ENCODE measurements around the gene ASCC1. TPM values are rescaled to one million over a fixed set of nuclear protein-coding genes. Genes with fewer than 3 reads are reported as not detected.

ASCC1 gene
- total and polyA plus RNA-seq, 5 donors from 2014 or later = 20.5 to 28.8 (median 26.0) TPM

DNA sequence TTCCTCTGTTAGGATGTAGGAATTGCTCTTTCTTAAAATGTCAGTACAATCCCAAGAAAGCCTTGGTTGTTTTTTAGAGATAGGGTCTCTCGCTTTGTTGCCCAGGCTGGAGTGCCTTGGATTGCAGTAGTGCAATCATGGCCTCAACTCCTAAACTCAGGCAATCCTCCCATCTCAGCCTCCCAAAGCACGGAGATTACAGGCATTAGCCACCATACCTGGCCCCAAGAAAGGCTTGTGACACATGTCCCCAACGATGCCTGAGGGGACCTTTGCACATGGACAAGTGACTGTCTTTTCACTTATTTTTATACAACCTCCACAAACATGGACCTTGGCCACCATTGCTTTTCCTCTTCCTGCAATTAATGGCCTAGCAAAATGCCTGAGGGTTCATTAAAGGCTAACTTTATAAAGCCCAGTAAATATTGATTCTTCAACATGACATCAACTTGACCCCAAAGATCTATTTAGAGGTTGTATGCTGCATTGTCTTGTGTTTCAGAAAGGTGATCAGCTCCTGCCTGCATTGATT, 117.7 kb downstream of the ASCC1 start:
- H3K4me3 ChIP-seq (ENCODE audit: low read depth, low read length) = no peak overlapping the region
- Mint-ChIP-seq H3K27me3 (no peaks in the 10 kb centered on the region), H3K27ac (no peak overlapping the region), H3K9me3 (no peaks in the 10 kb centered on the region), H3K36me3 (peaks cover 44% of the 10 kb centered on the region), H3K4me3 (no peak overlapping the region), H3K4me1 (peaks cover 15 to 45% (median 35%) of the 10 kb centered on the region in 4 donors)
- H3K4me1 ChIP-seq (ENCODE audit: control insufficient read depth, insufficient read depth, low read length, poor library complexity, severe bottlenecking) = no peaks in the 10 kb centered on the region
- DNase-seq (no peak), ATAC-seq (ENCODE audit: low read depth in 2 of 2) (no peak)
- no peaks in the 10 kb centered on the region for H3K9me3 ChIP-seq (ENCODE audit: control insufficient read depth in 2 of 2, low read length in 2 of 2)
- H3K27me3 ChIP-seq (ENCODE audit: control insufficient read depth, insufficient read depth, low read length) = no peaks in the 10 kb centered on the region
- H3K36me3 ChIP-seq (ENCODE audit: control insufficient read depth, insufficient read depth, low read length) = peaks cover 13% of the 10 kb centered on the region
- H3K27ac ChIP-seq (ENCODE audit: insufficient read depth, low read length, poor library complexity, severe bottlenecking) = no peak overlapping the region

DNA sequence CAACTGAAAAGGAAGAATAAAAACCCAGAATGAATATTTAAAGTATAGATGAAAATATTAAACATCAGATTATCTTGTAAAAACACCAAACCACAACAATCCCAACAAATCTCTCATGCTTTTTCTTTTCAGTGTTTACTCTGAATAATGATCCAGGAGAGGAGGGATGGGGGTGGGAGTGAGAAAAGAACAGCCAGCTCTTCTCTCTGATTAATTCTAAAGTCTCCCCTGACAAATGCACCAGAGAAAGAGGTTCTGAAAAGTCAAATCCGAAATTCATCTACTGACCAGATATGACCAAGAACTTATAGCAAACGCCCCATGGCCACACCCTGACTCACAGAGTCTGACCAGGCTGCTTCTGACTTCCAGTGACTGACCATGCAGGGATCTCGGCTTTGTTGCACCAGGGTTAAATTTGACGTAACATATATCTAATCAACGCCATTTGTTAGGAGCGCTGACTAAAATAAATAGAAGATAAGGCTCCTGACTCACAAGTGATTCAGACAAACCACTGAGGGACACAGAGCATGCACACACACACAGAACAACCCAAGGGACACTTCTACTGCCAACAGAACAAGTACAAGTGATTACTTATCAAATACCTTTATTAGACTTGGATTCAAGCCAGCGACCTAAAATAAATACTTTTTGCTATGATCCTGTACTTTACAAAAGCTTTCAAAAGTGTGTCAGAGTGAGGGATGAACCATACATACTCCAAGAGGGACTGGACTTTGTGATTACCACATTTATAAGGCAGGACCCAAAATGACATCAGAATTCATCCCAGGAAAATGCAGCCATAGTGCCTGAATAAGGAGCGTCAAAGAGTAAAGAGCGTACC, 118.4 kb downstream of the ASCC1 start:
- no peaks in the 10 kb centered on the region for H3K27me3 Mint-ChIP-seq
- DNase-seq = no peak
- H3K4me1 ChIP-seq (ENCODE audit: control insufficient read depth, insufficient read depth, low read length, poor library complexity, severe bottlenecking) = no peaks in the 10 kb centered on the region
- no peaks in the 10 kb centered on the region for H3K9me3 Mint-ChIP-seq
- peaks cover 44% of the 10 kb centered on the region for H3K36me3 Mint-ChIP-seq
- H3K36me3 ChIP-seq (ENCODE audit: control insufficient read depth, insufficient read depth, low read length) = peaks cover 13% of the 10 kb centered on the region
- no peak overlapping the region for H3K4me3 Mint-ChIP-seq
- no peaks in the 10 kb centered on the region for H3K27me3 ChIP-seq (ENCODE audit: control insufficient read depth, insufficient read depth, low read length)
- no peak overlapping the region for H3K4me3 ChIP-seq (ENCODE audit: low read depth, low read length)
- no peak overlapping the region for H3K27ac Mint-ChIP-seq
- H3K4me1 Mint-ChIP-seq = peaks cover 15 to 41% (median 34%) of the 10 kb centered on the region in 4 donors
- no peak for ATAC-seq (ENCODE audit: low read depth in 2 of 2)
- H3K9me3 ChIP-seq (ENCODE audit: control insufficient read depth in 2 of 2, low read length in 2 of 2) = no peaks in the 10 kb centered on the region
- H3K27ac ChIP-seq (ENCODE audit: insufficient read depth, low read length, poor library complexity, severe bottlenecking) = no peak overlapping the region

DNA sequence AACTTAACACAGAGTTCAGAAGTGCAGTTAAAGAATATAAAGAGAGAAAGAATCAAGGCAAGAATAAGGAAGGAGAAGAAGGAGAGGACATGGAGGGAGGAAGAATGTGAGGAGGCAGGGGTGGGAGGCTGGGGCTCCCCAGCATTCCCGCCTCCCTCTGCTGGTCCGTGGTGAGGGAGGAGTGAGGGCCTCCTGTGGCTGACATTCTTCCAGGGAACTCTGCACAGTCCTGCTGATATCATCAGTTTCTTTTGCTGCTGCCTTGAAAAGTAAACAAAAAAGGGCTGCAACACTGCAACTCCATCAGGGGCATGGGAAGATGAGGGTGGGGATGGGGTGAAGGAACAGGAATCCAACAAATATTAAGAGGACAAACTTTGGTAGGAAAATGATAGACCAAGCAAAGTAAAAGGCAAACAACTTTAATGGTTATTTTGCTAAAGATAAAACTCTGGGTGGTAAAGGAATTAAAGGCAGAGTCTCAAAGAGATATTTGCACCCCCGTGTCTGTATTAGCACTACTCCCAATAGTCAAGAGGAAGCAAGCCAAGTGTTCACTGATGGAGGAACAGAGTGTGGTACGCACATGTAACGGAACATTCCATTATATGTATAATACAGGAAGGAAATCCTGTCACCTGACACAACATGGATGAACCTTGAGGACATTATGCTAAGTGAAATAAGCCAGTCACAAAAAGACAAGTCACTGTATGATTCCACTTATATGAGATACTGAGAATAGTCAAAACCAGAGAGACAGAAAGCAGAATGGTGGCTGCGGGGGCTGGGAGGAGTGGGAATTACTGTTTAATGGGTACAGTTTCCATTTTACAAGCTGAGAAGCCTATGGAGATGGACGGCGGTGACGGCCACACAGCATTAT, 119.7 kb downstream of the ASCC1 start:
- peaks cover 32% of the 10 kb centered on the region for H3K36me3 Mint-ChIP-seq
- H3K9me3 ChIP-seq (ENCODE audit: control insufficient read depth in 2 of 2, low read length in 2 of 2) = no peaks in the 10 kb centered on the region
- H3K4me1 Mint-ChIP-seq = peaks cover 3 to 35% (median 24%) of the 10 kb centered on the region in 4 donors
- no peak overlapping the region for H3K27ac ChIP-seq (ENCODE audit: insufficient read depth, low read length, poor library complexity, severe bottlenecking)
- no peaks in the 10 kb centered on the region for H3K4me1 ChIP-seq (ENCODE audit: control insufficient read depth, insufficient read depth, low read length, poor library complexity, severe bottlenecking)
- H3K27ac Mint-ChIP-seq = peak overlapping the region; percentile 6 to 71 (median 42)
- H3K36me3 ChIP-seq (ENCODE audit: control insufficient read depth, insufficient read depth, low read length) = peaks cover 9% of the 10 kb centered on the region
- no peaks in the 10 kb centered on the region for H3K27me3 ChIP-seq (ENCODE audit: control insufficient read depth, insufficient read depth, low read length)
- no peak for ATAC-seq (ENCODE audit: low read depth in 2 of 2)
- no peak overlapping the region for H3K4me3 Mint-ChIP-seq
- H3K27me3 Mint-ChIP-seq = no peaks in the 10 kb centered on the region
- H3K9me3 Mint-ChIP-seq = no peaks in the 10 kb centered on the region
- no peak for DNase-seq
- H3K4me3 ChIP-seq (ENCODE audit: low read depth, low read length) = no peak overlapping the region

DNA sequence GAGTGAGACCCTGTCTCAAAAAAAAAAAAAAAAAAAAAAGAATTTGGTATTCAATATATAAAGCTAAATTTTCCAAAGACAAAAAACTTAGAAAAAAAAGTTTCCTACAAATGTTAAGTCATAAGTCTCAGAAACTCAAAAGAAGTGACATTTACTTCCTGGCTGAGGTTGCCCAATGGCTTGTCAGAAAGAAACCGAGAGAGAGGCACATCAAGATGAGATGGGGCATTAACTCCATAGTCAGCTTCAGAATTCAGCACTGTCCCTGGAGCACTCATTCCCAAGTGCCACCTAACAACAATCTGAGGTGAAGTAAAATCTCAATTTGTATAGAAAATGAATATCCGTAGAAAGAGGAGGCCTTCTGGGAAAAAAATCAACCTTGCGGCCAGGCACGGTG, 120.9 kb downstream of the ASCC1 start:
- H3K4me3 ChIP-seq (ENCODE audit: low read depth, low read length) = no peak overlapping the region
- Mint-ChIP-seq H3K27me3 (no peaks in the 10 kb centered on the region), H3K27ac (no peak overlapping the region), H3K4me1 (peaks cover 0 to 32% (median 21%) of the 10 kb centered on the region in 4 donors), H3K36me3 (peaks cover 27% of the 10 kb centered on the region), H3K9me3 (no peaks in the 10 kb centered on the region), H3K4me3 (peak overlapping the region in 1 of 4 donors; percentile 15)
- peak in 1 of 3 donors; percentile 30 for DNase-seq
- no peaks in the 10 kb centered on the region for H3K9me3 ChIP-seq (ENCODE audit: control insufficient read depth in 2 of 2, low read length in 2 of 2)
- no peak overlapping the region for H3K27ac ChIP-seq (ENCODE audit: insufficient read depth, low read length, poor library complexity, severe bottlenecking)
- peaks cover 9% of the 10 kb centered on the region for H3K36me3 ChIP-seq (ENCODE audit: control insufficient read depth, insufficient read depth, low read length)
- no peaks in the 10 kb centered on the region for H3K27me3 ChIP-seq (ENCODE audit: control insufficient read depth, insufficient read depth, low read length)
- peaks cover 3% of the 10 kb centered on the region for H3K4me1 ChIP-seq (ENCODE audit: control insufficient read depth, insufficient read depth, low read length, poor library complexity, severe bottlenecking)
- no peak for ATAC-seq (ENCODE audit: low read depth in 2 of 2)

DNA sequence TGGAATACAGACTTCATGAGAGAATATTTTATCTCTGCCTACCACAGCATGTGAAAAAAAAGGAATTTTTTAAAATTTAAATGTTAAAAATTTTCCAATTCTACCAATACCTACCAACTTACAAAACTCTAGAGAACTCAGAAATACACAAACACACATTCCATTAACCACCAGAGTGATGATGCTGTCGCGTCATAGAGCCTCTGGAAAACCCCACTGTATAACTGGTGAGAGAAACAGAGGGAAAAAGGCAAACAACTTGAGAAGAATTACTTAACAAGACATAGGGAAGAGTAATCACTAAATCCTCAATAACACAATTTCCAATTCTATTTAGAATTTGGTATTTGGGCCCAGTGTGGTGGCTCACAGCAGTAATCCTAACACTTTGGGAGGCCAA, 121.5 kb downstream of the ASCC1 start:
- no peak overlapping the region for H3K27ac Mint-ChIP-seq
- no peak for ATAC-seq (ENCODE audit: low read depth in 2 of 2)

DNA sequence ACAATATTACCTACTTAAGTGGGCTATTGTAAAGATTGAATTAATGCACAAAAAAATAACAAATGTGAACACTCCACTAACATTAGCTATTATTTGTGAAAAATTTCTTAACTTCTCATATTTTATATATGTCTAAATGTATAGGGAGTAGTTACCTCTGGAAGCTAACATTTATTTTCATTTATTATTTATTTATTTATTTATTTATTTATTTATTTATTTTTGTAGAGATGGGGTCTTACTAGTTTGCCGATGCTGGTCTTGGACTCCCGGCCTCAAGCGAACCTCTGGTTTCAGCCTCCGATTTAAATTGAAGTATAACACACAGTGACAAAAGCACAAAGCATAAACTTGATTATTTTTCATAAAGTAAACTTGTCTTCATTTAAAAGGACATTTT, 122.6 kb downstream of the ASCC1 start:
- Mint-ChIP-seq H3K9me3 (peaks cover 0 to under 1% (median 0%) of the 10 kb centered on the region in 7 donors), H3K27me3 (peaks cover 7% of the 10 kb centered on the region), H3K36me3 (peaks cover 23% of the 10 kb centered on the region), H3K27ac (no peak overlapping the region), H3K4me3 (no peak overlapping the region), H3K4me1 (peaks cover 0 to 48% (median 27%) of the 10 kb centered on the region in 4 donors)
- Histone ChIP-seq H3K36me3 (ENCODE audit: control insufficient read depth, insufficient read depth, low read length) (peaks cover 9% of the 10 kb centered on the region), H3K27me3 (ENCODE audit: control insufficient read depth, insufficient read depth, low read length) (no peaks in the 10 kb centered on the region), H3K4me1 (ENCODE audit: control insufficient read depth, insufficient read depth, low read length, poor library complexity, severe bottlenecking) (peaks cover 20% of the 10 kb centered on the region), H3K27ac (ENCODE audit: insufficient read depth, low read length, poor library complexity, severe bottlenecking) (no peak overlapping the region), H3K9me3 (ENCODE audit: control insufficient read depth in 2 of 2, low read length in 2 of 2) (no peaks in the 10 kb centered on the region), H3K4me3 (ENCODE audit: low read depth, low read length) (no peak overlapping the region)
- ATAC-seq (ENCODE audit: low read depth in 2 of 2) = no peak
- no peak for DNase-seq

More for the DNA sequence above, 121.5 kb downstream of the ASCC1 start:
- DNase-seq = no peak
- Mint-ChIP-seq H3K27me3 (no peaks in the 10 kb centered on the region), H3K9me3 (no peaks in the 10 kb centered on the region), H3K36me3 (peaks cover 27% of the 10 kb centered on the region), H3K4me3 (no peak overlapping the region), H3K4me1 (peaks cover 0 to 38% (median 26%) of the 10 kb centered on the region in 4 donors)
- no peaks in the 10 kb centered on the region for H3K9me3 ChIP-seq (ENCODE audit: control insufficient read depth in 2 of 2, low read length in 2 of 2)
- peaks cover 9% of the 10 kb centered on the region for H3K36me3 ChIP-seq (ENCODE audit: control insufficient read depth, insufficient read depth, low read length)
- no peak overlapping the region for H3K4me3 ChIP-seq (ENCODE audit: low read depth, low read length)
- no peak overlapping the region for H3K27ac ChIP-seq (ENCODE audit: insufficient read depth, low read length, poor library complexity, severe bottlenecking)
- peaks cover 10% of the 10 kb centered on the region for H3K4me1 ChIP-seq (ENCODE audit: control insufficient read depth, insufficient read depth, low read length, poor library complexity, severe bottlenecking)
- H3K27me3 ChIP-seq (ENCODE audit: control insufficient read depth, insufficient read depth, low read length) = no peaks in the 10 kb centered on the region

DNA sequence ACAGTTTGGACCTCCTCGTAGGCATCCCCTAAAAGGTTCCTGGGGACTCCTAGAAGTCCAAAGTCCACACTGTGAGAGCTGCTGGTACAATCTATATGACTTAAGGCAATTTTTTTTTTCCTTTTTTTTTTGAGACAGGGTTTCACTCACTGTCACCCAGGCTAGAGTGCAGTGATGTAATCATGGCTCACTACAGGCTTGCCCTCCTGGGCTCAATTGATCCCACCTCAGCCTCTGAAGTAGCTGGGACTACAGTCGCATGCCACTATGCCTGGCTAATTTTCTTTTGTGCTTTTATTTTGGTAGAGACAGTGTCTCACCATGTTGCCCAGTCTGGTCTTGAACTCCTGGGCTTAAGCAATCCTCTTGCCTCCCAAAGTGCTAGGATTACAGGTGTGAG, 123.1 kb downstream of the ASCC1 start:
- peaks cover 8% of the 10 kb centered on the region for H3K27me3 Mint-ChIP-seq
- Histone ChIP-seq H3K4me1 (ENCODE audit: control insufficient read depth, insufficient read depth, low read length, poor library complexity, severe bottlenecking) (peaks cover 20% of the 10 kb centered on the region), H3K4me3 (ENCODE audit: low read depth, low read length) (no peak overlapping the region), H3K27me3 (ENCODE audit: control insufficient read depth, insufficient read depth, low read length) (no peaks in the 10 kb centered on the region), H3K9me3 (ENCODE audit: control insufficient read depth in 2 of 2, low read length in 2 of 2) (no peaks in the 10 kb centered on the region), H3K27ac (ENCODE audit: insufficient read depth, low read length, poor library complexity, severe bottlenecking) (no peak overlapping the region), H3K36me3 (ENCODE audit: control insufficient read depth, insufficient read depth, low read length) (peaks cover 9% of the 10 kb centered on the region)
- H3K9me3 Mint-ChIP-seq = peaks cover 0 to 3% (median 0%) of the 10 kb centered on the region in 7 donors
- no peak overlapping the region for H3K27ac Mint-ChIP-seq
- peaks cover 24% of the 10 kb centered on the region for H3K36me3 Mint-ChIP-seq
- DNase-seq (no peak), ATAC-seq (ENCODE audit: low read depth in 2 of 2) (no peak)
- no peak overlapping the region for H3K4me3 Mint-ChIP-seq
- H3K4me1 Mint-ChIP-seq = peaks cover 0 to 50% (median 29%) of the 10 kb centered on the region in 4 donors
